Adrenal gland (tissue), 5 donors: ENCODE data around the gene TNS3.

ENCODE experiments used
- CTCF ChIP-seq, 6 experiments: fragments of 450-650 bp in 4 of 6; fragments of 200-600 bp in 2 of 6; sonication (generic) in 1 of 6; IDR thresholded peaks; 1 replicate in 5 of 6; 2 replicates in 1 of 6; pipeline versions ENCODE4 v1.5.1 to v1.8.0; 2016 to 2021; ENCODE audit warnings: antibody characterized with exemption in 6 of 6, mild to moderate bottlenecking in 2 of 6, moderate library complexity in 1 of 6
- POLR2A ChIP-seq, 2 donors: fragments of 450-650 bp; IDR thresholded peaks; one replicate each; pipeline ENCODE4 v1.6.1; 2017; ENCODE audit warnings: antibody characterized with exemption in 2 of 2, mild to moderate bottlenecking in 2 of 2, moderate library complexity in 1 of 2
- donor health status: DM: no; HTN: no; CAD: no.

DNA sequence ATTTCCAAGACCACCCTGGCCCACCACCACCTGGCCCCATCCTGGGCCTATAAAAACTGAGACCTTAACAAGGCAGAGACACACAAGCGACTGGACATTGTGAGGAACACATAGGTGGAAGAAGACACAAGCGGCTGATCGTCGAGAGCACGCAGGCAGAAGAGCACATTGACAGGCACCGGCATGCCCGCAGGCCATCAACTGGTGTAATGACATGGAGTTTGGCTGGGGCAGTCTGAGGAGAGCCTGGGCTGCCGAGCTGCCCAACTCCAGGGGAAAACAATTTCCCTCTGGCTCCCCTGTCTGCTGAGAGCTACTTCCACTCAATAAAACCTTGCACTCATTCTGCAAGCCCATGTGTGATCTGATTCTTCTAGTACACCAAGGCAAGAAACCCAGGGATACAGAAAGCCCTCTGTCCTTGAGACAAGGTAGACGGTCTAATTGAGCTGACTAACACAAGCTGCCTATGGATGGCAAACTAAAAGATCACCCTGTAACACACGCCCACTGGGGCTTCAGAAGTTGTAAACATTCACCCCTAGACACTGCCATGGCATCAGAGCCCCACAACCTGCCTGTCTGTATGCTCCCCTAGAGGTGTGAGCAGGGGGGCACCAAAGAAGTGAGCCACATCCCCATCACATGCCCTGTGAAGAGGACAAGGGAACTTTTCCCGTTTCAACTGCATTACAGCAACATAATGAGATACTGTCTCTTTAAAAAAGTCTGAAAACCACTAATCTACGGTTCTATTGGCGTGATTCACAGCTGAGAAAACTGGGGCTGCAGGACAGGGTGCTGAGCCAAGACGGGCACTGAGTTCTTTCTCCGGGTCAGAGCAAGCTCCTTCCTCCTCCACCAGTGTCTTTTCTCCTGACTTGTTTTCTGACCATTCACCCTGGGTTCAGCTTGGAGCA lies 18.5 kb upstream of the TNS3 start:
- no peak for TF ChIP-seq CTCF (IDR thresholded peaks at IDR 0.05)
- no peak for TF ChIP-seq POLR2A (IDR thresholded peaks at IDR 0.05)
